PC-9 (cell line): Measurements from ENCODE around the gene FUT2. TPM values are rescaled to one million over a fixed set of nuclear protein-coding genes. Genes with fewer than 3 reads are reported as not detected.
"Not testable (repeated sequence)": the region's sequence is repeated elsewhere in the genome, so short reads cannot be mapped to it uniquely, and the experiment has no call there.

Source experiments
- BruUV-seq: library from RNA; stranded (reverse); fragments of 400-500 nt; replicated peaks from 2 replicates; lab custom pipeline; 2021; lab: Mats Ljungman, UMichigan
- CTCF ChIA-PET: fragments of 300-600 bp; sonication (Branson Sonifier 250); formaldehyde crosslinking; loops from one replicate; lab custom pipeline; 2022; ENCODE audit warnings: antibody characterized with exemption; lab: Charles Lee
- POLR2A ChIA-PET: fragments of 300-600 bp; sonication (Branson Sonifier 250); formaldehyde crosslinking; loops from one replicate; lab custom pipeline; 2022; ENCODE audit warnings: antibody characterized with exemption; ENCODE audit not compliant: unreplicated experiment; lab: Charles Lee
- DNase-seq, 2 experiments: peaks; one replicate each; pipeline versions ENCODE4 v3.0.0 to v3.0.0-alpha.2; 2015 to 2022; ENCODE audit warnings: mixed read lengths in 1 of 2
- H2AFZ ChIP-seq: fragments of 200-600 bp; sonication (generic); 2 replicates; pipeline ENCODE4 v1.8.1; 2017; ENCODE audit warnings: antibody characterized with exemption
- H3F3A ChIP-seq: fragments of 200-600 bp; sonication (generic); 2 replicates; pipeline ENCODE4 v1.8.1; 2017; ENCODE audit warnings: antibody characterized with exemption, mild to moderate bottlenecking, low read depth; ENCODE audit not compliant: insufficient read depth
- H3K27ac ChIP-seq: fragments of 200-600 bp; sonication (generic); 2 replicates; pipeline ENCODE4 v1.6.1; 2016; ENCODE audit warnings: mixed run types
- H3K27me3 ChIP-seq: fragments of 200-600 bp; sonication (generic); 2 replicates; pipeline ENCODE4 v1.6.1; 2016; ENCODE audit warnings: low read depth, mixed run types; ENCODE audit not compliant: insufficient read depth
- H3K36me3 ChIP-seq: fragments of 200-600 bp; sonication (generic); 2 replicates; pipeline ENCODE4 v1.6.1; 2016; ENCODE audit warnings: low read depth, mixed run types
- H3K4me1 ChIP-seq: fragments of 200-600 bp; sonication (generic); replicated peaks from 2 replicates; pipeline ENCODE4 v1.6.1; 2016; ENCODE audit warnings: mixed run types; ENCODE audit not compliant: insufficient read depth
- H3K4me2 ChIP-seq: fragments of 200-600 bp; sonication (generic); 2 replicates; pipeline ENCODE4 v1.6.1; 2017; ENCODE audit warnings: mixed run types
- H3K4me3 ChIP-seq: fragments of 200-600 bp; sonication (generic); 2 replicates; pipeline ENCODE4 v1.6.1; 2016; ENCODE audit warnings: mixed run types
- H3K79me2 ChIP-seq: fragments of 200-600 bp; sonication (generic); 2 replicates; pipeline ENCODE4 v1.6.1; 2017; ENCODE audit warnings: low read depth, mixed run types
- H3K9me2 ChIP-seq: fragments of 200-600 bp; sonication (generic); 2 replicates; pipeline ENCODE4 v1.8.1; 2017; ENCODE audit warnings: mild to moderate bottlenecking; ENCODE audit not compliant: insufficient read depth
- H3K9me3 ChIP-seq: fragments of 200-600 bp; sonication (generic); 2 replicates; pipeline ENCODE4 v1.8.1; 2016; ENCODE audit warnings: low read depth; ENCODE audit not compliant: insufficient read depth
- H4K20me1 ChIP-seq: fragments of 200-600 bp; sonication (generic); 2 replicates; pipeline ENCODE4 v1.8.1; 2017; ENCODE audit not compliant: insufficient read depth
- EZH2 ChIP-seq: fragments of 200-600 bp; sonication (generic); IDR thresholded peaks from 2 replicates; pipeline ENCODE4 v1.8.0; 2017; ENCODE audit warnings: antibody characterized with exemption, low read depth
- intact Hi-C: fragments of 100-400 bp; cut with micrococcal nuclease; formaldehyde crosslinking; loops from one replicate; pipeline ENCODE4 v1.10.0; 2022; ENCODE audit not compliant: unreplicated experiment
- total RNA-seq: library from RNA; stranded (reverse); gene quantifications from 2 replicates; pipeline ENCODE4 v1.2.3, GENCODE V29; 2021
- TF ChIP-seq, protein P1 (sequence below): fragments of 200-600 bp; sonication (generic); conservative IDR thresholded peaks from 2 replicates; pipeline ENCODE4 v1.6.1; 2017; ENCODE audit warnings: mixed run types, antibody characterized with exemption, mild to moderate bottlenecking, moderate library complexity

Gene FUT2
- total RNA-seq, 1 experiment from 2014 or later, result 8.7 TPM

DNA sequence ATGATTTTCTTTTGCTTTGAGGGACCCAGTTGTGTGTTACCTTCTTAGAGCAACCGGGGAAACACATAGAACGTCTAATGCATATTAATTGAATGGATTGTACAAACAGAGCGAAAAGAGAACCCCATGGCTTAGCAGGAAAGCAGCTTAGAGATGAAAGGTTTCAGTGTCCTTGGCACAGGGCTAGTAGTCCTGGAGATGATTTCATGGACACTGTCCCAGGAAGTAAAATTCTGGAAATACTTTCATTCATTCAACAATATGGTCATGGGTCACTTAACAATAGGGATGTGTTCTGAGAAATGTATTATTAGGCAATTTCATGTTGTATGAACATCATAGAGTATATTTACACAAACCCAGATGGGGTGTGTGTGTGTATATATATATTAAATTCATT is 9.7 kb upstream of the FUT2 start:
- no peaks in the 10 kb centered on the region for H3K9me3 ChIP-seq
- peak overlapping the region; percentile 34; the same call in 1 of the 2 replicates for H3K4me2 ChIP-seq
- BruUV-seq, result no TSS peak
- no peak overlapping the region for H3K4me3 ChIP-seq
- H3F3A ChIP-seq, result peaks cover 17% of the 10 kb centered on the region
- no peak for DNase-seq
- no peak overlapping the region for H2AFZ ChIP-seq
- ChIA-PET CTCF (no interaction called here), POLR2A (no interaction called here)
- intact Hi-C loops, result no loop called here
- H3K27me3 ChIP-seq, result no peaks in the 10 kb centered on the region
- H3K4me1 ChIP-seq, result peaks cover 25% of the 10 kb centered on the region
- TF ChIP-seq, protein P1, sequence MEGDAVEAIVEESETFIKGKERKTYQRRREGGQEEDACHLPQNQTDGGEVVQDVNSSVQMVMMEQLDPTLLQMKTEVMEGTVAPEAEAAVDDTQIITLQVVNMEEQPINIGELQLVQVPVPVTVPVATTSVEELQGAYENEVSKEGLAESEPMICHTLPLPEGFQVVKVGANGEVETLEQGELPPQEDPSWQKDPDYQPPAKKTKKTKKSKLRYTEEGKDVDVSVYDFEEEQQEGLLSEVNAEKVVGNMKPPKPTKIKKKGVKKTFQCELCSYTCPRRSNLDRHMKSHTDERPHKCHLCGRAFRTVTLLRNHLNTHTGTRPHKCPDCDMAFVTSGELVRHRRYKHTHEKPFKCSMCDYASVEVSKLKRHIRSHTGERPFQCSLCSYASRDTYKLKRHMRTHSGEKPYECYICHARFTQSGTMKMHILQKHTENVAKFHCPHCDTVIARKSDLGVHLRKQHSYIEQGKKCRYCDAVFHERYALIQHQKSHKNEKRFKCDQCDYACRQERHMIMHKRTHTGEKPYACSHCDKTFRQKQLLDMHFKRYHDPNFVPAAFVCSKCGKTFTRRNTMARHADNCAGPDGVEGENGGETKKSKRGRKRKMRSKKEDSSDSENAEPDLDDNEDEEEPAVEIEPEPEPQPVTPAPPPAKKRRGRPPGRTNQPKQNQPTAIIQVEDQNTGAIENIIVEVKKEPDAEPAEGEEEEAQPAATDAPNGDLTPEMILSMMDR, result no peak
- TF ChIP-seq EZH2, result no peak
- no peak overlapping the region for H3K27ac ChIP-seq
- H3K79me2 ChIP-seq, result no peaks in the 10 kb centered on the region
- no peaks in the 10 kb centered on the region for H4K20me1 ChIP-seq
- H3K9me2 ChIP-seq, result no peaks in the 10 kb centered on the region
- no peaks in the 10 kb centered on the region for H3K36me3 ChIP-seq

DNA sequence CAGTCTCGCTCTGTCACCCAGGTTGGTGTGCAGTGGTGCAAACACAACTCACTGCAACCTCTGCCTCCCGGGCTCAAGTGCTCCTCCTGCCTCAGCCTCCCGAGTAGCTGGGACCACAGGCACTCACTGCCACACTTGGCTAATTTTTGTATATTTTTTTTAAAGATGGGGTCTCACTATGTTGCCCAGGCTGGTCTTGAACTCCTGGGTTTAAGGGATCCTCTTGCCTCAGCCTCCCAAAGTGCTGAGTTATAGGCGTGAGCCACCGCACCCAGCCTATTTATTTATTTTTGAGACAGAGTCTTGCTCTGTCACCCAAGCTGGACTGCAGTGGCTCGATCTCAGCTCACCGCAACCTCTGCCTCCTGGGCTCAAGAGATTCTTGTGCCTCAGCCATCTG is 9.1 kb upstream of the FUT2 start:
- H3K27me3 ChIP-seq, H2AFZ ChIP-seq, H3K9me3 ChIP-seq, H3K36me3 ChIP-seq, H3K27ac ChIP-seq, H3K79me2 ChIP-seq, CTCF ChIA-PET, intact Hi-C loops, H4K20me1 ChIP-seq, POLR2A ChIA-PET, H3K4me3 ChIP-seq, BruUV-seq, DNase-seq, H3K9me2 ChIP-seq, H3K4me2 ChIP-seq: not testable (repeated sequence)
- H3K4me1 ChIP-seq, result peaks cover 25% of the 10 kb centered on the region
- peaks cover 17% of the 10 kb centered on the region for H3F3A ChIP-seq

DNA sequence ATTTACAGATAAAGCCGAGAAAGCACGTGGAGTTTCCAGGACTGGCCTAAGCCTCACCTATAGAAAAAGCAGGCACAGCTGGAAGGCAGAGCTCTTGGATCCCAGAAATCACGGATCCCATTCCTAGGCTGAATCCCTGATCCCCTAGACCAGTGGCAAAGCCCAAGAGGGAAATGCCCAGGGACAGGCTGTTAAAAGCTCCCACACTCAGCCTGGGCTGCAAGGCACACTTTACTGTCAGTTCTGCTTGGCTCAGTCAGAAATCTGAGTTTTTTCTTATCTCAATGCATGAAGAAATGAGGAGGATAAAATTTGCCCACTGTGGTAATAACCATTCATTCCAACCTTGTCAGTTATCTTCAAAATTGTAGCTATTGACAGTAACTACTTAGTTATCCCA is 8.0 kb upstream of the FUT2 start:
- CTCF ChIA-PET, result no interaction called here
- H3K9me2 ChIP-seq, result no peaks in the 10 kb centered on the region

More for the DNA sequence above, 8.0 kb upstream of the FUT2 start:
- no peaks in the 10 kb centered on the region for H3K79me2 ChIP-seq
- H2AFZ ChIP-seq, result no peak overlapping the region
- H3K4me1 ChIP-seq, result peaks cover 25% of the 10 kb centered on the region
- TF ChIP-seq, protein P1, result no peak
- no peak for TF ChIP-seq EZH2
- H3F3A ChIP-seq, result peaks cover 17% of the 10 kb centered on the region
- no peaks in the 10 kb centered on the region for H3K27me3 ChIP-seq
- no peak overlapping the region for H3K27ac ChIP-seq
- no peaks in the 10 kb centered on the region for H3K9me3 ChIP-seq
- DNase-seq, result no peak
- H3K36me3 ChIP-seq, result no peaks in the 10 kb centered on the region
- intact Hi-C loops, result no loop called here
- H3K4me2 ChIP-seq, result no peak overlapping the region
- POLR2A ChIA-PET, result no interaction called here
- no TSS peak for BruUV-seq
- H3K4me3 ChIP-seq, result no peak overlapping the region
- H4K20me1 ChIP-seq, result no peaks in the 10 kb centered on the region
